GM19438 (cell line): Measurements from ENCODE around the gene CIDEA.

Source experiments
- ATAC-seq: cut with Tn5 transposase; IDR thresholded peaks from one replicate; pipeline ENCODE4 v1.9.1; 2021; ENCODE audit warnings: low read depth; ENCODE audit not compliant: unreplicated experiment

CIDEA gene

GRCh38 chr18:12296087-12296403 lies 41.9 kb downstream of the CIDEA start:
- no peak for ATAC-seq

DNA sequence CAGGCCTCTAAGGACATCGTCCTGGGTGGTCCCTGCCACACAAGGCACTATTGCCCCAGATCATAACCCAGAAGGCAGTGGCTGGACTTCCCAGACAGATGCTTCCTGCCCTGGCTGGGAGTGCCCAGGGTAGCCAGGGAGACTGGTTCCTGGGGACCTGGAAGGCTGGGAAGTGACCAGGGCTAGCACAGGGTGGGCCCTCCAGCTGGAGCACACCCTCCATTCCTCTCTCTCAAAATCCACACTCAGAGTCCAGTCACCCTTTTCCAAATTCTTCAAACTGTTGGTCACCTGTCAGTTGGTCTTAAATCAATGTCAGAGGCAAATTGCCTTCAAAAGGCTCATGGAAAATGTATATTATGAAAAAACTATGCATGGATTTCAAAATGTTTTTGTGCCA lies 42.3 kb downstream of the CIDEA start:
- ATAC-seq = no peak

GRCh38 chr18:12299862-12300261 lies 45.7 kb downstream of the CIDEA start:
- ATAC-seq = no peak

DNA sequence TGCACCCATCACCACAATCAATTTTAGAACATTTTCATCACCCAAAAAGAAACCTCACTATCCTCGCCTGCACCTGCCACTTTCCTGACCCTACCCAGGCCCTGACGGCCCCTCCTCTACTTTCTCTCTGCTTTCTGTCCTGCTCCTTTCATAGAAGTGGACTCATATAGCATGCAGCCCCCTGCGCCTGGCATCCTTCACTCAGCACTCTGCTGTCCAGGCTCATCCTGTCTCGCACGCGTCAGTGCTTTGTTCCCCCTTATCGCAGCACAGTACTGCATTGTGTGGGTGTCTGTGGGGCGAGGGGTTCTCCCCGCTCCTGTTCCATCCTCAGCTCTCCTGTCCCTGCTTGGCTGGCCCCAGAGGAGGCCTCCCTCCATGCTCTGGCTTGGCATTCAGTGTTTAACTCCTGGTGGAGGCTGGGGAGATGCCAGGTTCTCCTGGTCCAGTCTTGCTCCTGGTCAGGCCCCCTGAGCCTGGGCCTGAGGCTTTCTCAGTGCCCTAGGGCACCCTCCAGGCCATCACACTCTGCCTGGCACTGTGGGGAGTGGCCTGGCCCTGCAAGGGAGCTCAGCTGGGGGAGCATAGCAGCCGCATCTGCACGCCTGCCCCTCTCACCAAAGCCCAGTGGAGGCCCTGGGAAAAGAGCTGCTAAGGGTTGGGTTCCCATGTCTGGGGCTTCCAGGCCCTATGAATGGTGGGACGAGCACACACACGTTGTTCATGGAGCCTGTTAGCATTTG lies 47.3 kb downstream of the CIDEA start:
- no peak for ATAC-seq

- ATAC-seq = no peak
These were observed 48.4 kb downstream of the CIDEA start for GRCh38 chr18:12302391-12303147.

DNA sequence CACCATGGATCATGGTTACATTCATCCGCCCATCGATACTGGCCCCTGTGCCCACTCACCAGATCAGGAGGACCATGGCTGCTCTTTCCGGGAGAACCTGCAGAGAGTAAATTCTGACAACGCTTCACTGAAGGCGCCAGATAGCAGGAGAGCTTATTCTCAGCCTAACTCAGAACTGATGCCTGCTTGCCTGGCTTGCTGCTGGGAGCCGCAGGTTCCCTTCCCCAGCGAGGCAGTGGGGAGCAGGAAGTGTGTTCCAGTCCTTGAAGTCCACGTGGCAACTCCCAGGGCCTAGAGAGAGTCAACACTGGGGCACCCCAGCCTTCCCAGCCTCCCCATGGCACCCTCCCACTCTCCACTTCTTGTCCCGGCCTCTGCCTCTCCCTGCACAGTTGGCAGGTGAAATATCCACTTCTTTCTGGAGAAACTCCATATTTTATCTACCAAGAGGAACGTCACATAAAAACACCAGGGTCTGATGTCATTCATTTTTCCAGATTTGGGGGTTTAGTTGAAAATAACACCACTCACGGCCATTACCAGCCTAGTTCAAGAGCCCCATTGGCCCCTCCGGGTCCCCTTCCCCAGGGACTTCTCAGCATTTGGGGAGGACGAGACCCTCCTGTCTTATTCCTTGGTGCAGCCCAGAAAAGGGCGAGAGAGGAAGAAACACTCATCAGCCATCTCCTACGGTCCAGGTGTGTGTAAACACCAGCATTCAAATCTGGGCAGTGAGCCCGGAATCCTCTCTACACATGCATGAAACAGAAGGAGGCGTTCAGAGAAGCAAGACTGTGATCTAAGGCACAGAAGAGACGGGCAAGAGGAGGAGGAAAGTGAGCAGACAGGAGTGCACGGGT lies 50.4 kb downstream of the CIDEA start:
- ATAC-seq = no peak

GRCh38 chr18:12305211-12305610 lies 51.0 kb downstream of the CIDEA start:
- ATAC-seq = no peak

DNA sequence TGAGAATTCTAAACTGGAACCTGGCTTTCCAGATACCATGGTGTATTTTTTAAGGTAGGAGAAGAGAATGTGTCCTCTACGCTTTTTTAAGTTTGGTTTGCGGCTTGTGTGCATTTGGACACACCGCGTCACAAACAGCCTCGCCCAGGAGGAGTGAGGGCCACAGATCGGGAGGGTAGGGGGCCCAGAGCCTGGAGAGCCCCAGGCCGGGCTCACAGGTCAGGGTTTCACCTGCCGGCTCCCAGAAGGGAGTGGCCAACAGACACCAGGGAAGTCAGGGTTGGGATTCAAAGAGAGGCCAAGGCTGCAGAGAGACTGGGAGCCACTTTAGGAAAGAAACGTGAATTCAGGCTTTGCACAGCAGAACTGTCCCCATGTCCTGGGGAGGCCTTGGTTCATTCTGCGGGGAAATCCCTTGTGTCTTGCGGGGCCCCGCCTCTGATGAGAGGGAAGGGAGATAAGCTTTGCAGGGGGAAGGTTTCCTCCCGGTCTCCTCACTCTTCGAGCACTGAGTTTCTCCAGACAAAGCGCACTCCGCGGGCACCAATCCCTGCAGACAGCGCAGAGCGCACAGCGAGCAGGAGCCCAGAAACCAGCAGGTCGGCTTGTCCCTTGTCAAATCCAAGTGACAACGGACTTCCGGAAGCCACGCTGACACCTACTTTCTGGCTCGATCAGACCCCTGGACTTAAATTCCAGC lies 51.9 kb downstream of the CIDEA start:
- no peak for ATAC-seq

DNA sequence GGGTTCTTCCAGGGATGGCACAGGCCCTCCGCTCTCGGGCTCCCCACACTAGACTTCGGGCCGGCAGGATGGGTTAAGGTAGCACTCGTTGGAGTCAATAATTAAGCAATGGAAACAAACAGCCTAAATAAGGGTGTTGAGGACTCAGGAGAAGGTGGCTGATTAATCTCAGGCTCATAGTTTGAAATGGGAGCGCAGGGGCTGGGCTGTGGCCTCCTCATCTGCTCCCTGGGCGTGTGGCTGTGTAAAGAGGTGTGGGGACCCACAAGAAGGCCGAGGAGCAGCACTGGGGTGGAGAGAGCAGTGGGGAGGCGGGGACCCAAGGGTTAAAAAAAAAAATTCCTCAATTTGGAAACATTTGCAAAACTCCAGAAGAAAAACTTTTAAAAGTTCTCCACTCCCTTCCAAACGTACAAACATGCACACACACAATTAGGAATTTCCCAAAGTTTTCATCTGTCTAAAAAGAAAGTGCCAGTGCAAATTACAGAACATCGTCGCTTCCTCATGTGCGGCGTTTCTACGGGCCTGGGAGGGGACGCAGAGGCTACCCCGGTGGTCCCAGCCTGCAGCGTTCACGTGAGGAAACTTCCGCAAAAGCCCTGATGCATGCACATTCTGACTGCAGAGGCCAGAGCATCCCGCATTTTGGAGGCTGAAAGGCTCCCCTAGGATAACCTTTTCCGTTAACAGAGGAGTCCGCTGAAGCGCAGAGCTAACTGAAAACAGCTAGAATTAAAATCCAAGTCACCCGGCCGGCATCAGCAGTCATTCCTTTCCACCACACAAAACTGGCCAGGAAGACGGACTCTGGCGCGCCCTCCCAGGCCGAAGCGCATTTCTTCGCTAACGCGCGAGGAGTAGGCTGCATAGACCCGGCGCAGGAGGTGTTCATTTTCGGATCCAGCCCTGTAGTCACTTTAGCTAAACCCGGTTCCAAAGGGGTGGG lies 52.9 kb downstream of the CIDEA start:
- ATAC-seq = peak; percentile 19

DNA sequence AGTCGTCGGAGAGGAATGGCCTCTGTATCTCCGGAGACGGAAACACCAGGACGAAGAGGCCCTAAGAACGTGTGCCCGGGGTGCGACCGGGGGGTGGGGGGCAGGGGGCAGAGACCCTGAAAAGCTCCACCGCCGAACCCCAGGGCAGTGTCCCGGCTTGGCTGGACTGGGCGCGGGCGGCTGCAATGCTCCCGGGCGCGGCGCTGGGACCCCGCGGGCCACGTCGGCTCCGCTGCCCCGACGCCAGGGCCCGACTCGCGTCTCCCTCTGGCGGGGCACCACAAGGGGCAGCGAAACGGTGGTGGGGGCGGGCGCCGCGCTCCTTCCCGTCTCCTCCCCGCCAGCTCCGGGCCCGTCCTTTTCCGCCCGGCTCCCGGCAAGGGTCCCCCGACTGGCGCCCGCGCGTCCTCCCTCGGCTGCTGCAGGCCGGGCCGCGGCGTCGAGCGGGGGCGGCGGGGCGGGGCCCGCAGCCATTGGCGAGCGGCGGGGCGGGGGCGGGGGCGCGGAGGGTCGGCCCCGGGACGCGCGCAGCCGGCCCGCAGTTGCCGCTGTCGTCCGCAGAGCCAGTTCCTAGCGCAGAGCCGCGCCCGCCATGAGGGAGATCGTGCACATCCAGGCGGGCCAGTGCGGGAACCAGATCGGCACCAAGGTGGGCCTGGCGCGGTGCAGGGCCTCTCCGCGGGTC lies 53.7 kb downstream of the CIDEA start, which contains the start of gene TUBB6:
Gene TUBB6, plus strand, starts transcription at position 541 of the 685 bp plus-strand sequence. Its CDS starts 52 bp downstream, at position 593.
- ATAC-seq = peak; percentile 43

GRCh38 chr18:12308386-12309100 lies 54.4 kb downstream of the CIDEA start:
- peak; percentile 48 for ATAC-seq

- ATAC-seq = no peak
These were observed 55.6 kb downstream of the CIDEA start for GRCh38 chr18:12309683-12310198.

GRCh38 chr18:12310762-12311161 lies 56.6 kb downstream of the CIDEA start:
- no peak for ATAC-seq

- no peak for ATAC-seq
These were observed 58.8 kb downstream of the CIDEA start for GRCh38 chr18:12312976-12313375.

DNA sequence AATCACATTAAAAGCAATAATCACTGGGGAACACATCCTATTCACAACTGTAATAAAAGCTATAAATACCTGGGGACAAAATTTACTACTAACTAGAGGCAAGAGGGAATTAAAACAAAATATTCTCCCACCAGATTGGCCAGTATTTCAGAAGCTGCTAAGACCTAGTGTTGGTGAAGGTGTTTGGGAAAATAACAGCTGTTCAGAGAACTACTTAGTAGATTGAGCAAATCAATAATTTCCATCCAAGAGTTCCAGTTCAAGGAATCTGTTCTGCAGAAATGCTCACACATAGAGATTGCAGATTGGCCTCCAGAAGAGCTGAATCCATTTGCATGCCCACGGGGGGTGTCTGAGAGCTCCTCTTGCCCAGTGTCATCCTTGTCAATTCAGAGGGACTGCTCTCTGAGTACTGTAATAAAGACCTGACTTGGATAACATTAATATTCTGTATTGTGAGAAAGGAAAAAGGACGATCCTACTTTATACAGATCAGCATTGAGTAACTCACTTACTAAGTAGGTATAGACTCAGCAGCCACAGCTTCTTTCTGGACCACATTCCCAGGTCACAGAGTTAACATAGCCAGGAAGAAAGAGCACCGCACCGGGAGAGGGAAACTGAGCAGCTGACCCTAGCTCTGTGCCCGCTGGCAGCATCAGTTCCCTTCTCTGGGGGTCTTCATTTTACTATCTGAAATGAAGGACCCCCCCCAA lies 59.5 kb downstream of the CIDEA start:
- ATAC-seq = no peak

- ATAC-seq = no peak
These were observed 60.6 kb downstream of the CIDEA start for GRCh38 chr18:12314591-12315305.

DNA sequence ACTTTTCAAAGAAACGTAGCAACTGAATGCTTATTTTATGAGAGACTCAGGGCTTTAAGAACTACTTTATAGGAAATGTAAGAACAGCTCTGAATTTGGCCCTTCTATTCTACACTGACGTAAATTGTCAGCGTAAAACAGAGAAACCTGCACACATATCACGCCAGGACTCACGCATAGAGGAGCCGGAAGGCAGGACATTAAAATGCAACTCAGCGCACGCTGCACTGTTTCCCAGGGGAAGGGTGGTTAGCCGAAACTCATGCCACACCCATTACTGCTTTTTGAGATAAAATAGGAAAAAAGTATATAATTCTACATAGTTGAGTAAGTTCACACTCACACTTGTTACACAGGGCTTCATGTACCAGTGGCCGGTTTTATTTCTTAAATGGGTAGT lies 61.3 kb downstream of the CIDEA start:
- no peak for ATAC-seq
